Stimulated activated CD8-positive, alpha-beta memory T cell treated with anti-CD3 and anti-CD28 coated beads, Interleukin-4, amount 100 ng/mL, for 1 hour (primary cell): Measurements from ENCODE around the gene MRGPRF.

Experiments used
- DNase-seq, 2 donors: peaks; one replicate each; pipeline ENCODE4 v3.0.0-alpha.2; 2020; ENCODE audit warnings: low read depth in 2 of 2, low spot score in 1 of 2

Gene MRGPRF

GRCh38 chr11:69027704-69028372, 14.8 kb upstream of the MRGPRF start:
- DNase-seq: no peak

- no peak for DNase-seq
Observed at GRCh38 chr11:69024509-69024908, 11.5 kb upstream of the MRGPRF start.

GRCh38 chr11:69022260-69022659, 9.2 kb upstream of the MRGPRF start:
- DNase-seq: no peak

DNA sequence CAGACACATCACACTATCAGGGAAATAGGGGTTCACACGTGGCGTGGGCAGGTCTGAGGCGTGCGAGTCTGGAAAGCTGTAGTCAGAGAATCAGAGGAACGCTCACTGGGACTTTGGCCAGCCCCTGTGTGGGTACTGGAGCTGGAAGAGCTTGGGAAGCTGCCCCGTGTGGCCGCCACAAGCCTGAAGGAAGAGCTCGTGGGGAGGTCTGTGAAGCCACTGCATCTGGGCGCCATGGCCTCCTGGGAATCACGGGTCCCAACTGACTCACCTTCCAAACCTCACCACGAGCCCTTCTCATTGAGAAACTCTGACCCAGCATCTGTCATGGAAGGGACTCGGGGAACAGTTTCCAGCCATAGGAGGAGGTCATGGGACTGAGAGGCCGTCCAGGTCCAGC, 5.9 kb upstream of the MRGPRF start:
- DNase-seq: no peak

GRCh38 chr11:69017951-69018350, 4.9 kb upstream of the MRGPRF start:
- DNase-seq: no peak

DNA sequence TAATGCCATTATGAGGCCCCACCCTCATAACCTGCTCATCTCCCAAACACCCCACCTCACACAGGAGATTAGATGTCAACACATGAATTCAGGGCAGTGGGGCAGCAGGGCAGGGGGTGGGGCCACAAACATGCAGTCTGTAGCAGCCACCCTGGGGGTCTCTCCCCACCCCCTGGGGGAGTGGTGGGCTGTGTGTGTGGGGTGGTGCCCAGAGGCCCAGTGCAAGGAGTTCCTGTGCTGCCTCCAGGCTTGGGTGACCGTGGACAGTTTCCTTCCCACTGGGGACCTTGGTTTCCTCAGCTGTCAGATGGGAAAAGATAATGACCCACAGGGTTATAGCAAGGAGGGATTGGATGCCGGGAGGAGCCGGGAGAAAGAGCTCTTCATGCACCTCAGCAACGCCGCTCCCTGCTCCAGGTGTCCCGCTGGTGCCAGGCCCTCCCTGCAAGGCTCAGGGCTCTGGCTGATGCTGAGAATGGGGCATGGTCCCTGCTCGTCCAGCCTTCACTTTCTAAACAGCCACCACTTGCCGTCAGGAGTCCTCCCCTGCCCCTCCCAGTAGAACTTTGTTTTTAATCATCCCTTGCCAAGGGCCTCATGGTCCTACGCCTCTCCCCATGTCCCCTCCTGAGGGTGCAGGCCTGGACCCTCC, 2.0 kb upstream of the MRGPRF start:
- no peak for DNase-seq

- no peak for DNase-seq
Observed at GRCh38 chr11:69014084-69014851, 1.2 kb upstream of the MRGPRF start.

- DNase-seq: no peak
Observed at GRCh38 chr11:69012092-69013008, 696 bp downstream of the MRGPRF start.

DNA sequence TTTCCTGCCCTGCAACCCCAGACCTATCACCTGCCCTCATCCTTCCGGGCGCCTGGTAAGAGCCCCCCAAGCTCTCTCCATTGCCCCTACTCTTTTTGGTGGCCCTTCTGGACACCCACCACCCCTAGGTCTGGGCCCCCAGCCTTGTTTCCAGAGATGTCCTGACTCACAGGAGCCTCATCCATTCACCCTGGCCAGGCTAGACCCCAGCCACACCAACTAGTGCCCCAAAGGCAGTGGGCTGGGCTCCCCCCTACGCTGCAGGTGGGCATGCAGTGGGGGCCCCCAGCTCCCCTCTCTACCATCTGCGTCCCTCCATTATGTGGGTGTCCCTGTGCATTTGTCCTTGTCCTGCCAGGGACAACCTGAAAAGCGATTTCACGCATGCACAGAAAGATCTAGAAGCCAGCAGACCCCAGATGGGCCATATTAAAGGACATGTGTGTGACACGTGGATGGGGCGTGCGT, 1.4 kb downstream of the MRGPRF start:
- DNase-seq: no peak

- DNase-seq: no peak
Observed at GRCh38 chr11:69010964-69011623, 2.0 kb downstream of the MRGPRF start.

- no peak for DNase-seq
Observed at GRCh38 chr11:69010361-69010891, 2.6 kb downstream of the MRGPRF start.

GRCh38 chr11:69009441-69010211, 3.4 kb downstream of the MRGPRF start:
- DNase-seq: no peak

- no peak for DNase-seq
Observed at GRCh38 chr11:69008737-69009440, 4.2 kb downstream of the MRGPRF start.

GRCh38 chr11:69007975-69008381, 5.1 kb downstream of the MRGPRF start:
- DNase-seq: no peak

DNA sequence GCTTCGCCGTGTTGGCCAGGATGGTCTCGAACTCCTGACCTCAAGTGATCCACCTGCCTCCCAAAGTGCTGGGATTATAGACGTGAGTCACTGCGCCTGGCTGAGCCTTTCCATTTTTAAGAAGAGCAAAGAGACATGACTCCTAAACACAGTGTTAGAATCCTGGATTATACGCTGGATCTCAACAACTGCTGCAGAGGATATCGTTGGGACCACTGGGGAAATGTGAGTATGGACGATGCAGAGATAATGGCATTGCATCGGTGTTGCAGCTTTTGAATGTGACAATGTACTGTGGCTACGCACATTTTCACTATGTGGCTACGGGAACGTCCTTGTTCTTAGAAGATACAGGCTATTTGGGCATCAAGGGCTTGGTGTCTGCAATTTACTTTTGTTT, 6.2 kb downstream of the MRGPRF start:
- DNase-seq: no peak

DNA sequence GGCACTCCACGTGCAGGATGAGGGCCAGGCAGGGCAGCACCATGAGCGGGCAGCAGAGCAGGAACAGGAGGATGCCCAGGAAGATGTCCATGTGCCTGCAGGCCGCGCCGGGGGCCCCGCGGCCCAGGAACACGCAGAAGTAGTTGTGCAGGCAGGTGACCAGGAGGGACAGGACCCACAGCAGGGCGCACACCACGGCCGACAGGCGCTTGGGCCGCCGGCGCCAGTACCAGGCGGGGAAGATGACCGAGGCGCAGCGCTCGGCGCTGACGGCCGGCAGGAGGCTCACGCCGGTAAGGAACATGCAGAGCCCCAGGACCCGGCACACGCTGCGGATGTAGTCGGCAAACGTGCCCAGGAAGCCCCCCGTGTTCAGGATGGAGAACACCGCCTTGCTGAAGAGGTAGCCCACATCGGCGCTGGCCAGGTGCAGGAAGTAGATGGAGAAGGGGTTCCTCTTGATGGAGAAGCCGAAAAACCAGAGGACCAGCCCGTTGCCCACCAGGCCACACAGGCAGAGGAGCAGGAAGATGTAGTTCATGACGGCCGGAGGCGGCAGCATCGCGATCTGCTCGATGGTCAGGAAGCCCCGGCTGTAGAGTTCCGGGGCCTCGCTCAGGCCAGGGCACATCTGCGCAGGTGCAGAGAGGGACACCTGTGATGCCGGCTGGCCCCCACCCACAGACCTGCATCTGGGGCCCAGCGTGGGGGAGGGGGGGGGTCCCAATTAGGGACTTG, 7.2 kb downstream of the MRGPRF start:
- no peak for DNase-seq

DNA sequence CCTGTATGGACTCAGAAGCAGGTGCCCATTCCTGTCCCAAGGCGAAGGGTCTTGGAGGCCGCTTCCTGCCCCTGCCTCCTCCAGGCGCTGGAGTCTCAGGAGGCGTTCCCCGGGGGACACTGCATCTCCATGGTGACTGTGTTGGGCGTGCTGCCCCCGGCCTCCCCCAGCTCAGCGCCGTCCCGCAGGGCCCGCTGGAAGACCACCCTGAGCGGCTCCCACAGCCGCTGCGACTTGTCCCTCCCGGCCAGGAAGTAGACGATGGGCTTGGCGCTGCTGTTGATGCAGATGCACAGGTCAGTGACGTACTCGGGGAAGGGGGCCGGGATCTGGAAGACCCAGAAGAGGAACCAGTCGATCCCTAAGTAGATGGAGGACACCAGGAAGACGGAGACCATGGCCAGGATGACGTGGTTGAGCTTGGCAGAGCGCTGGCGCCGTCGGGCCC, 7.8 kb downstream of the MRGPRF start:
- DNase-seq: no peak
